HepG2 (cell line): ENCODE data around the gene MAST1. TPM values are rescaled to one million over a fixed set of nuclear protein-coding genes. Genes with fewer than 3 reads are reported as not detected.

Source experiments
- ATAC-seq: fragments of 200-7000 bp; cut with Tn5 transposase; 3 replicates; pipeline ENCODE4 v1.9.1; 2020; ENCODE audit warnings: mild to moderate bottlenecking, moderate library complexity
- BruUV-seq: library from RNA; stranded (reverse); fragments of 400-500 nt; replicated peaks from 2 replicates; lab custom pipeline; 2021; lab: Mats Ljungman, UMichigan
- CTCF ChIA-PET: fragments of 300-600 bp; formaldehyde crosslinking; extraction: SDS; loops from one replicate; lab custom pipeline; 2021; ENCODE audit warnings: low total read pairs, inconsistent platforms, low intra/inter-chr PET ratio; lab: Yijun Ruan, JAX
- POLR2A ChIA-PET: fragments of 350-600 bp; sonication (Branson Sonifier 250); formaldehyde crosslinking; loops from one replicate; lab custom pipeline; 2020; ENCODE audit warnings: antibody characterized with exemption, inconsistent platforms; lab: Yijun Ruan, JAX
- DNase-seq: peaks from one replicate; pipeline ENCODE4 v3.0.0-alpha.2; 2015; ENCODE audit warnings: low spot score
- FAIRE-seq: peaks from 3 replicates; lab custom pipeline; 2011; peaks lifted over from hg19 to GRCh38; lab: Jason Lieb, UNC
- H2AFZ ChIP-seq: one replicate; pipeline ENCODE4 v1.6.1; 2011; ENCODE audit warnings: low read length, inconsistent platforms
- H3K27ac ChIP-seq: fragments of 300-600 bp; 3 replicates; pipeline ENCODE4 v1.8.0; 2011; ENCODE audit warnings: mixed run types, mild to moderate bottlenecking, mixed read lengths, low read length, inconsistent platforms; ENCODE audit not compliant: insufficient read depth; ENCODE audit errors: extremely low read length
- H3K27me3 ChIP-seq, 2 experiments: fragments of 200-600 bp in 1 of 2; 2 replicates in 1 of 2; 3 replicates in 1 of 2; pipeline versions ENCODE4 v1.6.0 to v1.8.0; 2011; ENCODE audit warnings: low read length in 2 of 2, mild to moderate bottlenecking in 2 of 2, moderate library complexity in 2 of 2, inconsistent platforms in 1 of 2; ENCODE audit not compliant: insufficient read depth in 2 of 2, control insufficient read depth in 1 of 2
- H3K36me3 ChIP-seq, 2 experiments: fragments of 200-600 bp in 1 of 2; replicated peaks in 1 of 2; 2 replicates in 1 of 2; 3 replicates in 1 of 2; pipeline versions ENCODE4 v1.5.1 to v1.8.0; 2011; ENCODE audit warnings: low read length in 2 of 2, inconsistent platforms in 1 of 2; ENCODE audit not compliant: insufficient read depth in 2 of 2, control insufficient read depth in 1 of 2
- H3K4me1 ChIP-seq: 2 replicates; pipeline ENCODE4 v1.5.1; 2012; ENCODE audit warnings: low read length, inconsistent platforms; ENCODE audit not compliant: insufficient read depth
- H3K4me2 ChIP-seq: 2 replicates; pipeline ENCODE4 v1.6.0; 2011; ENCODE audit warnings: low read depth, low read length, inconsistent platforms
- H3K4me3 ChIP-seq, 3 experiments: fragments of 200-600 bp in 1 of 3; sonication (generic), shearing (Covaris generic) in 1 of 3; replicated peaks in 1 of 3; 2 replicates each; pipeline ENCODE4 v1.5.1; 2011 to 2016; ENCODE audit warnings: low read length in 3 of 3, inconsistent platforms in 2 of 3, low read depth in 2 of 3, mild to moderate bottlenecking in 2 of 3, control low read depth in 1 of 3, mixed read lengths in 1 of 3; ENCODE audit not compliant: insufficient read depth in 1 of 3
- H3K79me2 ChIP-seq: one replicate; pipeline ENCODE4 v1.6.1; 2011; ENCODE audit warnings: low read length, inconsistent platforms; ENCODE audit not compliant: insufficient read depth
- H3K9ac ChIP-seq: 2 replicates; pipeline ENCODE4 v1.6.0; 2011; ENCODE audit warnings: mild to moderate bottlenecking, low read depth, low read length, inconsistent platforms; ENCODE audit not compliant: insufficient read depth
- H3K9me3 ChIP-seq: 2 replicates; pipeline ENCODE4 v1.5.1; 2012; ENCODE audit warnings: mild to moderate bottlenecking, low read length
- H4K20me1 ChIP-seq: 2 replicates; pipeline ENCODE4 v1.6.0; 2011; ENCODE audit warnings: inconsistent platforms, mild to moderate bottlenecking, low read length, moderate library complexity; ENCODE audit not compliant: insufficient read depth
- ARNT2 ChIP-seq: sonication (generic); formaldehyde crosslinking; IDR thresholded peaks from 2 replicates; pipeline ENCODE4 v1.8.0; 2022; ENCODE audit warnings: mild to moderate bottlenecking, low read depth, missing genetic modification reagents, moderate library complexity
- IKZF5 ChIP-seq: IDR thresholded peaks from 2 replicates; pipeline ENCODE4 v1.6.1; 2018; ENCODE audit warnings: missing genetic modification reagents, mild to moderate bottlenecking, missing compliant biosample characterization
- PHF20 ChIP-seq: sonication (generic); formaldehyde crosslinking; IDR thresholded peaks from 2 replicates; pipeline ENCODE4 v1.5.0; 2020; ENCODE audit warnings: mild to moderate bottlenecking, missing genetic modification reagents
- RBM39 ChIP-seq: fragments of 200-400 bp; formaldehyde crosslinking; IDR thresholded peaks from one replicate; pipeline ENCODE4 v1.6.1; 2018; ENCODE audit warnings: antibody characterized with exemption, mild to moderate bottlenecking, low read depth, low read length; ENCODE audit not compliant: poor library complexity, severe bottlenecking
- ZNF790 ChIP-seq: sonication (generic); formaldehyde crosslinking; IDR thresholded peaks from 2 replicates; pipeline ENCODE4 v1.8.0; 2022; ENCODE audit warnings: missing genetic modification reagents, mild to moderate bottlenecking, borderline replicate concordance
- WGBS: methylation state at CpG from one replicate; pipeline ENCODE4 v1.1.6; 2017; ENCODE audit warnings: low lambda C conversion rate; 5-methylcytosine and 5-hydroxymethylcytosine counted together
- in situ Hi-C: cut with HindIII; loops from 2 replicates; pipeline ENCODE4 v1.10.0; 2017; ENCODE audit warnings: low pct_unique_long_range_greater_than_20kb; ENCODE audit not compliant: extremely low pct_ligation_motif_present
- intact Hi-C: fragments of 100-400 bp; cut with micrococcal nuclease; formaldehyde crosslinking; loops from one replicate; pipeline ENCODE4 v1.10.0; 2022; ENCODE audit not compliant: unreplicated experiment
- polyA plus RNA-seq, 8 experiments: library from polyadenylated mRNA; depleted of rRNA in 3 of 8; stranded (reverse) in 7 of 8; unstranded in 1 of 8; fragments of >200 nt; fragmentation: Illumina TruSeq in 4 of 8; extraction: Trizol in 4 of 8; gene quantifications; 2 replicates each; pipeline versions ENCODE4 v1.2.1 to v1.2.3, GENCODE V29; 2011 to 2016; ENCODE audit warnings: low read depth in 4 of 8, missing spikeins in 1 of 8, mixed read lengths in 1 of 8; ENCODE audit not compliant: insufficient read depth in 1 of 8
- total RNA-seq, 5 experiments: library from RNA; depleted of rRNA; stranded (reverse); fragments of >200 nt; fragmentation: Illumina TruSeq; extraction: Trizol; gene quantifications; 2 replicates each; pipeline ENCODE4 v1.2.3, GENCODE V29; 2016; ENCODE audit warnings: low read depth in 1 of 5
- TF ChIP-seq, protein P1 (sequence below): sonication (generic); formaldehyde crosslinking; IDR thresholded peaks from 2 replicates; pipeline ENCODE4 v1.4.0; 2020; ENCODE audit warnings: mild to moderate bottlenecking, missing genetic modification reagents
- TF ChIP-seq, protein P2 (sequence below): sonication (generic); formaldehyde crosslinking; IDR thresholded peaks from 2 replicates; pipeline ENCODE4 v1.4.0; 2020; ENCODE audit warnings: missing genetic modification reagents, mild to moderate bottlenecking, borderline replicate concordance

Gene MAST1
- total and polyA plus RNA-seq, 2 of the 13 experiments (the other 11 are each of a cell fraction or from before 2014, with no cell fraction given), result 0.73 to 4.7 TPM

GRCh38 chr19:12912571-12912970 lies 74.3 kb downstream of the MAST1 start:
- 22% methylated on average over 4 of the region's 4 CpGs for WGBS
- peak overlapping the region; percentile 61 for H3K9ac ChIP-seq
- peak overlapping the region; percentile 48 to 63 (median 55) for H3K4me3 ChIP-seq
- TF ChIP-seq, protein P1, sequence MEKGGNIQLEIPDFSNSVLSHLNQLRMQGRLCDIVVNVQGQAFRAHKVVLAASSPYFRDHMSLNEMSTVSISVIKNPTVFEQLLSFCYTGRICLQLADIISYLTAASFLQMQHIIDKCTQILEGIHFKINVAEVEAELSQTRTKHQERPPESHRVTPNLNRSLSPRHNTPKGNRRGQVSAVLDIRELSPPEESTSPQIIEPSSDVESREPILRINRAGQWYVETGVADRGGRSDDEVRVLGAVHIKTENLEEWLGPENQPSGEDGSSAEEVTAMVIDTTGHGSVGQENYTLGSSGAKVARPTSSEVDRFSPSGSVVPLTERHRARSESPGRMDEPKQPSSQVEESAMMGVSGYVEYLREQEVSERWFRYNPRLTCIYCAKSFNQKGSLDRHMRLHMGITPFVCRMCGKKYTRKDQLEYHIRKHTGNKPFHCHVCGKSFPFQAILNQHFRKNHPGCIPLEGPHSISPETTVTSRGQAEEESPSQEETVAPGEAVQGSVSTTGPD, result no peak
- 0 out of 2 replicates have a peak, but pooled peaks have one; percentile 30 for TF ChIP-seq PHF20 (CRISPR knock-in tag)
- TF ChIP-seq ZNF790 (CRISPR knock-in tag), result no peak
- TF ChIP-seq RBM39, result no peak
- TF ChIP-seq ARNT2 (CRISPR knock-in tag), result no peak
- no peak for TF ChIP-seq IKZF5 (CRISPR knock-in tag)
- TF ChIP-seq, protein P2, sequence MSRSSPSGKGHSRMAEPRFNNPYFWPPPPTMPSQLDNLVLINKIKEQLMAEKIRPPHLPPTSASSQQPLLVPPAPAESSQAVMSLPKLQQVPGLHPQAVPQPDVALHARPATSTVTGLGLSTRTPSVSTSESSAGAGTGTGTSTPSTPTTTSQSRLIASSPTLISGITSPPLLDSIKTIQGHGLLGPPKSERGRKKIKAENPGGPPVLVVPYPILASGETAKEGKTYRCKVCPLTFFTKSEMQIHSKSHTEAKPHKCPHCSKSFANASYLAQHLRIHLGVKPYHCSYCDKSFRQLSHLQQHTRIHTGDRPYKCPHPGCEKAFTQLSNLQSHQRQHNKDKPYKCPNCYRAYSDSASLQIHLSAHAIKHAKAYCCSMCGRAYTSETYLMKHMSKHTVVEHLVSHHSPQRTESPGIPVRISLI (CRISPR knock-in tag), result 0 out of 2 replicates have a peak, but pooled peaks have one; percentile 33
- no peak overlapping the region for H2AFZ ChIP-seq
- no peaks in the 10 kb centered on the region for H3K36me3 ChIP-seq
- H3K9me3 ChIP-seq, result no peaks in the 10 kb centered on the region
- peak overlapping the region; percentile 81 for H3K4me2 ChIP-seq
- H3K27me3 ChIP-seq, result no peaks in the 10 kb centered on the region
- H3K79me2 ChIP-seq, result no peaks in the 10 kb centered on the region
- no peaks in the 10 kb centered on the region for H4K20me1 ChIP-seq
- in situ Hi-C loops (no loop called here), intact Hi-C loops (no loop called here)
- no peak for ATAC-seq
- H3K27ac ChIP-seq, result peak overlapping the region; percentile 65
- FAIRE-seq, result no peak
- ChIA-PET POLR2A (interaction anchor here (1.3 to 4.2 kb wide), 8 partner anchors 11 to 250 kb away, joined by 3 to 40 read pairs (median 8); partner anchors contain the start of genes FARSA and GCDH), CTCF (no interaction called here)
- DNase-seq, result no peak
- no TSS peak for BruUV-seq
- H3K4me1 ChIP-seq, result peaks cover 30% of the 10 kb centered on the region
